Motor neuron (in vitro differentiated cells): Measurements from ENCODE around the gene CD72. TPM values are rescaled to one million over a fixed set of nuclear protein-coding genes. Genes with fewer than 3 reads are reported as not detected.
"Not testable (repeated sequence)": the region's sequence is repeated elsewhere in the genome, so short reads cannot be mapped to it uniquely, and the experiment has no call there.

Experiments used
- ATAC-seq, 8 experiments: fragments of 200-7000 bp; cut with Tn5 transposase; replicated peaks in 6 of 8; 2 replicates each; pipeline ENCODE4 v1.8.0; 2021; ENCODE audit warnings: mild to moderate bottlenecking in 8 of 8, moderate library complexity in 8 of 8
- H3K27ac ChIP-seq, 2 donors: fragments of 250-450 bp; sonication (Bioruptor Pico); 2 replicates each; pipeline ENCODE4 v1.9.0; 2021; ENCODE audit warnings: antibody characterized with exemption in 2 of 2, mild to moderate bottlenecking in 2 of 2, moderate library complexity in 1 of 2
- H3K4me1 ChIP-seq, 2 donors: fragments of 250-450 bp; sonication (Bioruptor Pico); replicated peaks in 1 of 2; 2 replicates each; pipeline ENCODE4 v1.6.1; 2021; ENCODE audit warnings: antibody characterized with exemption in 2 of 2, mild to moderate bottlenecking in 2 of 2, moderate library complexity in 1 of 2
- H3K4me3 ChIP-seq, 5 donors: fragments of 250-450 bp; sonication (Bioruptor Pico); 2 replicates each; pipeline ENCODE4 v1.9.0; 2021; ENCODE audit warnings: antibody characterized with exemption in 5 of 5, mild to moderate bottlenecking in 5 of 5, moderate library complexity in 4 of 5
- WGBS, 10 experiments: fragments of 450-650 bp; shearing (Covaris generic); methylation state at CpG; one replicate each; pipeline ENCODE4 v1.0.0; 2022; 5-methylcytosine and 5-hydroxymethylcytosine counted together
- in situ Hi-C, 9 experiments: fragments of 400-800 bp; cut with MboI; loops; one replicate each; pipeline ENCODE4 v1.15.0; 2021; ENCODE audit warnings: low sequenced_read_pairs in 9 of 9, low pct_unique_long_range_greater_than_20kb in 2 of 9; ENCODE audit not compliant: unreplicated experiment in 9 of 9
- total RNA-seq, 8 experiments: library from RNA; unstranded; fragments of 300-600 nt; gene quantifications; 2 replicates each; pipeline versions ENCODE4 v1.2.3 to v1.2.4, GENCODE V29; 2022

The CD72 gene
- total RNA-seq, 8 experiments from 2014 or later: 0.50 to 3.8 (median 1.3) TPM

GRCh38 chr9:35643046-35643445, 24.8 kb upstream of the CD72 start:
- 78 to 90% (median 80%) methylated on average over 1 to 7 of the region's 12 CpGs; no CpG with 5 or more reads in 5 of the 10 experiments for WGBS, 10 experiments
- in situ Hi-C loops: no loop called here
- ATAC-seq: no peak

GRCh38 chr9:35641478-35641877, 23.3 kb upstream of the CD72 start:
- H3K27ac ChIP-seq, ATAC-seq, H3K4me3 ChIP-seq, in situ Hi-C loops, H3K4me1 ChIP-seq: not testable (repeated sequence)
- 0 to 100% (median 94%) methylated on average over 1 to 3 of the region's 3 CpGs; no CpG with 5 or more reads in 3 of the 10 experiments for WGBS, 10 experiments

More at GRCh38 chr9:35643046-35643445, 24.8 kb upstream of the CD72 start:
- Histone ChIP-seq H3K4me3 (no peak overlapping the region), H3K27ac (no peak overlapping the region), H3K4me1 (peaks cover 8 to 10% of the 10 kb centered on the region in 2 donors)

- H3K27ac ChIP-seq, H3K4me3 ChIP-seq, in situ Hi-C loops, ATAC-seq, H3K4me1 ChIP-seq: not testable (repeated sequence)
- 92 to 100% (median 93%) methylated on average over 1 to 5 of the region's 15 CpGs; no CpG with 5 or more reads in 5 of the 10 experiments for WGBS, 10 experiments
Observed at GRCh38 chr9:35640431-35640830, 22.2 kb upstream of the CD72 start.

GRCh38 chr9:35639631-35640030, 21.4 kb upstream of the CD72 start:
- WGBS, 10 experiments: 33 to 100% (median 73%) methylated on average over 1 of the region's 1 CpG; no CpG with 5 or more reads in 2 of the 10 experiments
- Histone ChIP-seq H3K4me3 (no peak overlapping the region), H3K27ac (no peak overlapping the region), H3K4me1 (no peaks in the 10 kb centered on the region)
- in situ Hi-C loops: no loop called here
- ATAC-seq: no peak

- H3K4me1 ChIP-seq, H3K27ac ChIP-seq, in situ Hi-C loops, ATAC-seq, H3K4me3 ChIP-seq: not testable (repeated sequence)
- 43 to 100% (median 90%) methylated on average over 1 of the region's 1 CpG; no CpG with 5 or more reads in 2 of the 10 experiments for WGBS, 10 experiments
Observed at GRCh38 chr9:35639225-35639624, 21.0 kb upstream of the CD72 start.

DNA sequence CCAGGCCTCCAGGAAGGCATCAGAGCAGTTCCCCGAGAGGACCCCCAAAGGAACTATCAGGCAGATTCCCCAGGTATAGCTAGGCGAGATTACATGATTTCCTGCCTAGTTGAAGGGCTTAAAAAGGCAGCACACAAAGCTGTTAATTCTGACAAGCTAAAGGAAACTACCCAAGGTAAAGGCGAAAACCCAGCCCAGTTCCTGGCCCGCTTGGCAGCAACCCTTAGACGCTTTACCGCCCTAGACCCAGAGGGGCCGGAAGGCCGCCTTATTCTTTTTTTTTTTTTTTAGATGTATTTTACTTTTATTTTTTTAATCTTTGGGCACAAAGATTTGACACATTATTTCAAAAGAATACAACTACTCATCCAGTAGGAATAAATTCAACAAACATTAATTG, 20.5 kb upstream of the CD72 start:
- ATAC-seq, H3K4me3 ChIP-seq, H3K27ac ChIP-seq, in situ Hi-C loops, H3K4me1 ChIP-seq: not testable (repeated sequence)
- 69 to 100% (median 96%) methylated on average over 2 to 6 of the region's 8 CpGs; no CpG with 5 or more reads in 1 of the 10 experiments for WGBS, 10 experiments

- in situ Hi-C loops: not testable (repeated sequence)
Observed at GRCh38 chr9:35637427-35637955, 19.3 kb upstream of the CD72 start.

DNA sequence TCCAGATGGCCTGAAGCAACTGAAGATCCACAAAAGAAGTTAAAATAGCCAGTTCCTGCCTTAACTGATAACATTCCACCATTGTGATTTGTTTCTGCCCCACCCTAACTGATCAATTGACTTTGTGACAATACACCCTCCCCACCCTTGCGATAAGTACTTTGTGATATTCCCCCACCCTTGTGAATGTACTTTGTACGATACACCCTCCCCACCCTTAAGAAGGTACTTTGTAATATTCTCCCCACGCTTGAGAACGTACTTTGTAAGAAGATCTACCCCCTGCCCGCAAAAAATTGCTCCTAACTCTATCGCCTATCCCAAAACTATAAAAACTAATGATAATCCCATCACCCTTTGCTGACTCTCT, 18.6 kb upstream of the CD72 start:
- H3K27ac ChIP-seq, H3K4me3 ChIP-seq, H3K4me1 ChIP-seq, ATAC-seq, in situ Hi-C loops: not testable (repeated sequence)
- WGBS, 10 experiments: 72 to 100% (median 79%) methylated on average over 1 to 4 of the region's 6 CpGs; no CpG with 5 or more reads in 4 of the 10 experiments

More at GRCh38 chr9:35637427-35637955, 19.3 kb upstream of the CD72 start:
- WGBS, 10 experiments: 20 to 100% (median 83%) methylated on average over 1 to 8 of the region's 9 CpGs; no CpG with 5 or more reads in 3 of the 10 experiments
- H3K4me1 ChIP-seq, H3K27ac ChIP-seq, H3K4me3 ChIP-seq, ATAC-seq: not testable (repeated sequence)

- in situ Hi-C loops: no loop called here
- Histone ChIP-seq H3K4me3 (no peak overlapping the region), H3K4me1 (no peaks in the 10 kb centered on the region), H3K27ac (no peak overlapping the region)
- no peak for ATAC-seq
- WGBS, 10 experiments: 45 to 92% (median 83%) methylated on average over 2 to 7 of the region's 9 CpGs
Observed at GRCh38 chr9:35636135-35636876, 18.1 kb upstream of the CD72 start.

GRCh38 chr9:35635730-35636129, 17.5 kb upstream of the CD72 start:
- Histone ChIP-seq H3K4me1 (no peaks in the 10 kb centered on the region), H3K27ac (no peak overlapping the region), H3K4me3 (no peak overlapping the region)
- ATAC-seq: no peak
- in situ Hi-C loops: no loop called here

- 71 to 100% (median 89%) methylated on average over 1 to 5 of the region's 5 CpGs; no CpG with 5 or more reads in 5 of the 10 experiments for WGBS, 10 experiments
- in situ Hi-C loops: loop anchor here in 1 of 9 experiments (10.0 kb wide), 1 partner anchor 65 kb away; a partner anchor contains a TSS
- ATAC-seq: no peak
- Histone ChIP-seq H3K4me3 (no peak overlapping the region), H3K4me1 (no peaks in the 10 kb centered on the region), H3K27ac (no peak overlapping the region)
Observed at GRCh38 chr9:35629597-35629996, 11.4 kb upstream of the CD72 start.

GRCh38 chr9:35628389-35628991, 10.3 kb upstream of the CD72 start:
- Histone ChIP-seq H3K4me1 (no peaks in the 10 kb centered on the region), H3K27ac (no peak overlapping the region), H3K4me3 (no peak overlapping the region)
- no peak for ATAC-seq
- WGBS, 10 experiments: 80 to 100% (median 90%) methylated on average over 1 to 3 of the region's 6 CpGs; no CpG with 5 or more reads in 3 of the 10 experiments
- in situ Hi-C loops: loop anchor here in 1 of 9 experiments (10.0 kb wide), 1 partner anchor 64 kb away; a partner anchor contains a TSS

DNA sequence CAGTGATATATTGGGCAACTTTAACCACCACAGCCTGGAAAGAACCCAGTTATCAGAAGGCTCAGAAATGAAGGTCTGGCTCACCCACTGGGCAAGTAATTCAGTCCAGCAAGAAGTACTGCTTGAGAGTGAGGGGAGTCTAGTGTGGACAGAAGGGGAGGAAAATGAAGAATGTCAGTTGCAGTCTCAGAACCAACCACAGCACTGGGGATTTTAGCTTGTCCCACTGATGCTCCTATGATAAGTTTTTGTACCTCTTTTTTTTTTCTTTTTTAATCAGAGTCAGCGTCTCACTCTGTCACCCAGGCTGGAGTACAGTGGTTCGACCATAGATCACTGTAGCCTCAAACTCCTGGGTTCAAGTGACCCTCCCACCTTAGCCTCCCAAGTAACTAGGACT, 9.4 kb upstream of the CD72 start:
- in situ Hi-C loops: loop anchor here in 1 of 9 experiments (10.0 kb wide), 1 partner anchor 63 kb away; a partner anchor contains a TSS
- no peak overlapping the region for H3K27ac ChIP-seq
- H3K4me3 ChIP-seq: no peak overlapping the region
- WGBS, 10 experiments: 72 to 100% (median 86%) methylated on average over 1 to 2 of the region's 2 CpGs; no CpG with 5 or more reads in 3 of the 10 experiments
- H3K4me1 ChIP-seq: no peaks in the 10 kb centered on the region
- no peak for ATAC-seq
